NT2/D1 (cell line): ENCODE measurements around the gene MT1M.

Experiments used
- SUZ12 ChIP-seq: IDR thresholded peaks from 2 replicates; pipeline ENCODE4 v1.6.1; 2011; ENCODE audit not compliant: insufficient read length, insufficient read depth; ENCODE audit errors: extremely low read depth
- YY1 ChIP-seq: IDR thresholded peaks from 2 replicates; pipeline ENCODE4 v1.6.1; 2011; ENCODE audit not compliant: insufficient read length, insufficient read depth
- ZNF274 ChIP-seq: IDR thresholded peaks from 2 replicates; pipeline ENCODE4 v1.6.1; 2011; ENCODE audit warnings: mild to moderate bottlenecking, low read depth, low read length

GRCh38 chr16:56607675-56608042 is 24.8 kb upstream of the MT1M start:
- TF ChIP-seq ZNF274 (no peak), SUZ12 (no peak), YY1 (no peak)
